ENCODE measurements around the gene SEC16A.

SEC16A gene

DNA sequence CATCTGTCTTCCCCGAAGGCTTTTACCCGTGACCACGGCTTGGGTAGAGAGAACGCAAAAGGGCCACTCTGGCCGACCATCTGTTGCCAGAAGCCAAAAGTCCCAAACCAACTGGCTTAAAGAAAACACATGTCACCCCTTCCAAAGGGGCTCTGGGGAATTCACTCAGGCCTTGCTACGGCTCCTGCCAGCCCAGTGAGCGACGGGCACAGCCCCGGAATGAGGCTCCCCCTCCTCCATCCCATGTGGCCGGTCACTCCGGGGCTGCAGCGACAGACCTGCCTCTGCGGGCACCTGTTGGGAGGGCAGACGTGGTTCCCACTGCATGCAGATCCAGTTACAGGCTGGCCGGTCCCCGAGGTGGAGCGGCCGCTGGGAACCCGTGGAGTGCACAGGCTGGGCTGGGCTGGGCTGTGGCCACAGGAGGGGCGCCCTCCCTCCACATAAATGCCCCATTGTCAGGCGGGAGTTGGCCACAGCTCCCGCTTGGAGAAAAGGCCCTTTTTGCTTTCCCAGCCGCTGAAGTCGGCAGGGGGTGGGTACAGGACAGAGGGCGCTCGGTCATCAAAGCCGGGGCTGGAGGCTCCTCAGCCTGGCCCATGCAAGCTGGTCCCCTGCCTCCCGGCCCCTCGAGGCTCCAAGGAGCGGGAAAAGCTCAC lies 43.1 kb upstream of the SEC16A start:
- no peak for TF ChIP-seq CTCF (IDR thresholded peaks at IDR 0.05)
- Histone ChIP-seq H3K4me3 (ENCODE audit: low read depth in 1 of 2, low read length in 1 of 2) (no peak overlapping the region), H3K4me1 (ENCODE audit: control insufficient read depth in 1 of 2, insufficient read depth in 1 of 2, low read depth in 1 of 2, low read length in 1 of 2) (peaks cover 51 to 62% of the 10 kb centered on the region in 2 experiments), H3K9me3 (no peaks in the 10 kb centered on the region), H3K36me3 (peaks cover 68% of the 10 kb centered on the region), H3K27me3 (peaks cover 5% of the 10 kb centered on the region), H3K27ac (no peak overlapping the region)

DNA sequence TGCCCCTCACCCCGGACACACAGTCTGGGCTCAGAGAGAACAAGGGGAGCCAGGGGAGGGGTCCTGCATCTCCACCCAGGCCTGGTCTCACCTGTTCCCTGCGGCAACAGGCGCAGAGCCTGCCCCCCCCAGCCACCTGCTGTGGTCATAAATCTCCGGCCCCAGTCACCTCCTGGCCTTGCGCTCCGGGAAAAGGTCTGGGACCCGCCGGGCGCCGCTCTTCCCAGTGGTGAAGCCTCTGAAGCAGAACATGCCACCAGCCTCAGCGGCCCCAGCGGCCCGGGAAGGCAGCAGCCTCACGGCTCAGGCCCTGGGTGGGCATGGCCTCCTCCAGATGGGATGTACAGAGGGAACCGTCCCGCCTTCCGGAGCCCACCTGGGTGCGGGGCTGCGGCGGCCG lies 42.4 kb upstream of the SEC16A start:
- Histone ChIP-seq H3K4me3 (ENCODE audit: low read depth in 1 of 2, low read length in 1 of 2) (no peak overlapping the region), H3K9me3 (no peaks in the 10 kb centered on the region), H3K27ac (no peak overlapping the region), H3K4me1 (ENCODE audit: control insufficient read depth in 1 of 2, insufficient read depth in 1 of 2, low read depth in 1 of 2, low read length in 1 of 2) (peaks cover 44 to 54% of the 10 kb centered on the region in 2 experiments), H3K36me3 (peaks cover 69% of the 10 kb centered on the region), H3K27me3 (no peaks in the 10 kb centered on the region)
- TF ChIP-seq CTCF (IDR thresholded peaks at IDR 0.05): no peak

- Histone ChIP-seq H3K27ac (peak overlapping the region; percentile 81), H3K4me3 (ENCODE audit: low read depth in 1 of 2, low read length in 1 of 2) (peak overlapping the region in 1 of 2 experiments; percentile 9)
These were observed 39.7 kb upstream of the SEC16A start for GRCh38 chr9:136522314-136523237.

GRCh38 chr9:136521537-136521936 lies 38.7 kb upstream of the SEC16A start:
- Histone ChIP-seq H3K27me3 (no peaks in the 10 kb centered on the region), H3K4me1 (ENCODE audit: control insufficient read depth in 1 of 2, insufficient read depth in 1 of 2, low read depth in 1 of 2, low read length in 1 of 2) (peaks cover 23 to 24% of the 10 kb centered on the region in 2 experiments)

More at GRCh38 chr9:136522314-136523237, 39.7 kb upstream of the SEC16A start:
- Histone ChIP-seq H3K4me1 (ENCODE audit: control insufficient read depth in 1 of 2, insufficient read depth in 1 of 2, low read depth in 1 of 2, low read length in 1 of 2) (peaks cover 24 to 28% of the 10 kb centered on the region in 2 experiments), H3K9me3 (no peaks in the 10 kb centered on the region), H3K27me3 (no peaks in the 10 kb centered on the region), H3K36me3 (peaks cover 93% of the 10 kb centered on the region)
- no peak for TF ChIP-seq CTCF (IDR thresholded peaks at IDR 0.05)

More at GRCh38 chr9:136521537-136521936, 38.7 kb upstream of the SEC16A start:
- Histone ChIP-seq H3K36me3 (peaks cover 93% of the 10 kb centered on the region), H3K27ac (peak overlapping the region; percentile 81), H3K9me3 (no peaks in the 10 kb centered on the region), H3K4me3 (ENCODE audit: low read depth in 1 of 2, low read length in 1 of 2) (no peak overlapping the region)
- TF ChIP-seq CTCF (IDR thresholded peaks at IDR 0.05): no peak
